T-helper 17 cell (primary cell): Measurements from ENCODE around the gene SLC24A4. TPM values are rescaled to one million over a fixed set of nuclear protein-coding genes. Genes with fewer than 3 reads are reported as not detected.
"Not testable (repeated sequence)": the region's sequence is repeated elsewhere in the genome, so short reads cannot be mapped to it uniquely, and the experiment has no call there.

Source experiments
- ATAC-seq: fragments of 150-1000 bp; cut with Tn5 transposase; 2 replicates; pipeline ENCODE4 v1.10.0; 2021; ENCODE audit warnings: mild to moderate bottlenecking, moderate library complexity
- DNase-seq, 3 donors: peaks; one replicate each; pipeline versions ENCODE4 v3.0.0 to v3.0.0-alpha.2; 2020 to 2021
- H3K9me3 ChIP-seq: one replicate; pipeline ENCODE4 v1.7.0; 2013; ENCODE audit warnings: low read length, mild to moderate bottlenecking; ENCODE audit not compliant: control insufficient read depth, poor library complexity, severe bottlenecking
- H3K27ac Mint-ChIP-seq: one replicate; pipeline ENCODE4 v1.8.0; 2022; ENCODE audit warnings: mild to moderate bottlenecking, moderate library complexity, mixed read lengths
- H3K27me3 Mint-ChIP-seq: one replicate; pipeline ENCODE4 v1.8.0; 2022; ENCODE audit warnings: mixed read lengths
- H3K36me3 Mint-ChIP-seq: one replicate; pipeline ENCODE4 v1.8.0; 2022; ENCODE audit warnings: low read depth, mixed read lengths
- H3K4me1 Mint-ChIP-seq: one replicate; pipeline ENCODE4 v1.8.0; 2022; ENCODE audit warnings: mild to moderate bottlenecking, mixed read lengths
- H3K4me3 Mint-ChIP-seq: one replicate; pipeline ENCODE4 v1.8.0; 2022; ENCODE audit warnings: mild to moderate bottlenecking, moderate library complexity, mixed read lengths
- total RNA-seq, 4 donors: library from RNA in 2 of 4; stranded (reverse) in 2 of 4; gene quantifications; one replicate each; pipeline ENCODE4 v1.2.3 and lab custom pipeline; 2022 to 2026

SLC24A4 gene
- total RNA-seq, 2 donors from 2014 or later = 0.55 to 2.0 TPM

DNA sequence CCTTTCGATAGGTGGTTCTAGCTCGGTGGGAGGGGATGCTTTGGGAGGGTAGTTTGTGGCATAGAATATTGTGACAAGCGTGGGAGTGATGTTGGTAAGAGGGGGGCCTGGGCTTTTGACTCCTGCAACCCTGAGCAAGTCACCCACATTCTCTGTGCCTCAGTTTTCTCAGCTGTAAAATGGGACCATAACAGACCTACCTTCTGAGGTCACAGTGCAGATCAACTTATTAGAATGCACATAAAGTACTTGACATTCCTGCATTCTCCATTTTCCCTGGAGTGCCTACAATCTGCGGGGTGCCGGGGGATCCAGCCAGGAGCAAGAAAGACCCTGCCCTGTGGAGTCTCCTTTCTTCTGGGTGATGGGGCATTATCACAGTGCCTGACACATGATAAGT is 63.2 kb downstream of the SLC24A4 start:
- Mint-ChIP-seq H3K36me3 (no peaks in the 10 kb centered on the region), H3K4me3 (no peak overlapping the region), H3K27ac (no peak overlapping the region), H3K27me3 (peaks cover 16% of the 10 kb centered on the region), H3K4me1 (peaks cover 2% of the 10 kb centered on the region)
- ATAC-seq (no peak), DNase-seq (no peak)
- H3K9me3 ChIP-seq = no peaks in the 10 kb centered on the region

DNA sequence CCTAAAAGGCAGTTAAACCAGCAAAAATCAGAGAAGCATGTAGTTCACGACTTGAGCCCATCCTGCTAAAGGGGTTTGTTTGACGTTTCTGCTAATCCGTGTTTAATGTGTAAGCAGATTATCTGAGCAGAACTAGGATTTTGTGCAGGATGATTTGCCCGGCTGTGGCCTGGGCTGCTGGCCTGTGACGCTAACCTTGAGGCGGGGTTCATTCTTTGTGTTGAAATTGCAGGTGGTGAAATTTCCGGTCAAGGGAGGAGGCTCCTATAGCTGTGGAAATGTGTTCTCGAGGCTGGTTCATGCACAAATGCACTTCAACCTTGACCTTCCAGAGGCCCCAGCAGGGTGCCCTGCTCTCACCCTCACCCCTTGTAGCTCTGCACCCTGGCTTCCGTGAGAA is 63.7 kb downstream of the SLC24A4 start:
- peaks cover 2% of the 10 kb centered on the region for H3K4me1 Mint-ChIP-seq
- H3K36me3 Mint-ChIP-seq = no peaks in the 10 kb centered on the region
- H3K9me3 ChIP-seq = no peaks in the 10 kb centered on the region
- DNase-seq = no peak
- ATAC-seq = no peak
- no peak overlapping the region for H3K27ac Mint-ChIP-seq
- no peak overlapping the region for H3K4me3 Mint-ChIP-seq
- H3K27me3 Mint-ChIP-seq = peaks cover 16% of the 10 kb centered on the region

DNA sequence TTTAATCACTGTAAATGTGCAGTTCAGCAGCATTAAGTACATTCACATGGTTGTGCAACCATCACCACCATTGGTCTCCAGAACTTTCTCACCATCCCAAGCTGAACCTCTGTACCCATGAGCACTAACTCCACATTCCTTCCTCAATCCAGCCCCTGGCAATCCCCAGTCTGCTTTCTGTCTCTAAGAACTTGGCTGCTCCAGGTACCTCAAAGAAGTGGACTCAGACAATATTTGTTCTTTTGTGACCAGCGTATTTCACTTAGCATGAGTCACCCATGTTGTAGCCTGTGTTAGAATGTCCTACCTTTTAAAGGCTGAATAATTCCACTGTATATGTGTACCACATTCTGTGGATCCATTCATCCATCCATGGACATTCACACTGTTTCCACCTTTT is 64.6 kb downstream of the SLC24A4 start:
- Mint-ChIP-seq H3K4me1 (peaks cover 2% of the 10 kb centered on the region), H3K27me3 (peaks cover 16% of the 10 kb centered on the region), H3K36me3 (no peaks in the 10 kb centered on the region), H3K4me3 (no peak overlapping the region), H3K27ac (no peak overlapping the region)
- ATAC-seq (no peak), DNase-seq (no peak)
- H3K9me3 ChIP-seq = no peaks in the 10 kb centered on the region

DNA sequence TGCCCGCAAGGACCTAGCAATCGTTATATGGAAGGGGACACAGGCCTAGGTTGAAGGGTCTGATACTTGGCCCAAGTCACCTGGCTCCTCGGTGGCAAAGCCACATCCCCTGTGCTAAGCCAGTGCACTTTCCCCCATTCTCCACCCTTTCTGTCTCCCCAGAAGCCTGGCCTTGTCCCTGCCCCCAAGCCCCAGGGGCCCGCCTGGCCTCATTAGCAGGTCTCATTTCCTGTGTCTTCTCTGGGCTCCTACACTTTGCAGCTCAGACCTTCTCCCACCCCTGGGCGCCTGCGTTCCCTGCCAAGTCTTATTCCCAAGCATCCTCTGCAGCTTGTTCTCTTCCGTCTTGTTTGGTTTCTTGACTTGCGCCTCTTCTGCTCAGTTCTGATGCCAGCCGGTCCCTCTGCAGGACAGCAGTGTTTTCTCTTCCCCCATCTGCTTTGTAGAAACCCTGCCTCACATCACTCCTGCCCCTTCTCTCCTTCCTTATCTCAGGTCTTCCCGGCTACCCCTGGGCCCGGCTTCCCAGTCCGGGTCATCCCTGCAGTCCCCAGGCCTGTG is 66.7 kb downstream of the SLC24A4 start:
- Mint-ChIP-seq H3K27ac (no peak overlapping the region), H3K27me3 (peaks cover 10% of the 10 kb centered on the region), H3K36me3 (no peaks in the 10 kb centered on the region), H3K4me1 (peaks cover 2% of the 10 kb centered on the region), H3K4me3 (no peak overlapping the region)
- no peaks in the 10 kb centered on the region for H3K9me3 ChIP-seq
- DNase-seq (no peak), ATAC-seq (no peak)

DNA sequence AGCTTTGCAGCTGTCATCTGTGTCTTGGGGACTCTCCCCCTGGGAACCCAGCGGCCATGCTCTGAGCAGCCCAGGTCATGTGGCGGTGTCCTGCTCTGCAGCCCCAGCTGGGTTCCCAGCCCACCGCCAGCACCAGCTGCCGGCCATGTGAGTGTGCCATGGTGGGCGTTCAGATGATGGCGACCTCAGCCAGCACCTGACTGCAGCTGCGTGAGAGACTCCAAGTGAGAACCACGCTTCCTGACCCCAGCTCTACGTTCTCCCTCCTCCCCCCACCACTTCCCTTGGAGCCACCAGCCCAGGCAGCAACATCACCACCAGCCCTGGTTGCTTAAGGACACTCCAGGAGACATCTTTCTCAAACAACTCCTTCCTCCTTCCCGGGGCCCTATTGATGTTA is 68.8 kb downstream of the SLC24A4 start:
- H3K27me3 Mint-ChIP-seq = peaks cover 21% of the 10 kb centered on the region

DNA sequence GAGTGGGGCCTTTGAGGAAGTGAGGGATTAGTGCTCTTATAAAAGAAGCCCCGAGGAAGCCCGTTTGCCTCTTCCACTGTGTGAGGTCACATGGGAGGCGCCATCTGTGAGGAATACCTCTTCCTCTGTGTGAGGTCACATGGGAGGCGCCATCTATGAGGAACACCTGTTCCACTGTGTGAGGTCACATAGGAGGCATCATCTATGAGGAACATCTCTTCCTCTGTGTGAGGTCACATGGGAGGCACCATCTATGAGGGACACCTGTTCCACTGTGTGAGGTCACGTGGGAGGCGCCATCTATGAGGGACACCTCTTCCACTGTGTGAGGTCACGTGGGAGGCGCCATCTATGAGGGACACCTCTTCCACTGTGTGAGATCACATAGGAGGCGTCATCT is 69.7 kb downstream of the SLC24A4 start:
- H3K27ac Mint-ChIP-seq = no peak overlapping the region
- H3K4me3 Mint-ChIP-seq = no peak overlapping the region
- H3K9me3 ChIP-seq = no peaks in the 10 kb centered on the region
- no peaks in the 10 kb centered on the region for H3K36me3 Mint-ChIP-seq
- ATAC-seq = no peak
- H3K27me3 Mint-ChIP-seq = peaks cover 31% of the 10 kb centered on the region
- H3K4me1 Mint-ChIP-seq = peaks cover 2% of the 10 kb centered on the region
- DNase-seq = no peak

More for the DNA sequence above, 68.8 kb downstream of the SLC24A4 start:
- no peaks in the 10 kb centered on the region for H3K36me3 Mint-ChIP-seq
- H3K4me3 Mint-ChIP-seq = no peak overlapping the region
- DNase-seq (no peak), ATAC-seq (no peak)
- H3K9me3 ChIP-seq = no peaks in the 10 kb centered on the region
- H3K4me1 Mint-ChIP-seq = peaks cover 2% of the 10 kb centered on the region
- no peak overlapping the region for H3K27ac Mint-ChIP-seq

DNA sequence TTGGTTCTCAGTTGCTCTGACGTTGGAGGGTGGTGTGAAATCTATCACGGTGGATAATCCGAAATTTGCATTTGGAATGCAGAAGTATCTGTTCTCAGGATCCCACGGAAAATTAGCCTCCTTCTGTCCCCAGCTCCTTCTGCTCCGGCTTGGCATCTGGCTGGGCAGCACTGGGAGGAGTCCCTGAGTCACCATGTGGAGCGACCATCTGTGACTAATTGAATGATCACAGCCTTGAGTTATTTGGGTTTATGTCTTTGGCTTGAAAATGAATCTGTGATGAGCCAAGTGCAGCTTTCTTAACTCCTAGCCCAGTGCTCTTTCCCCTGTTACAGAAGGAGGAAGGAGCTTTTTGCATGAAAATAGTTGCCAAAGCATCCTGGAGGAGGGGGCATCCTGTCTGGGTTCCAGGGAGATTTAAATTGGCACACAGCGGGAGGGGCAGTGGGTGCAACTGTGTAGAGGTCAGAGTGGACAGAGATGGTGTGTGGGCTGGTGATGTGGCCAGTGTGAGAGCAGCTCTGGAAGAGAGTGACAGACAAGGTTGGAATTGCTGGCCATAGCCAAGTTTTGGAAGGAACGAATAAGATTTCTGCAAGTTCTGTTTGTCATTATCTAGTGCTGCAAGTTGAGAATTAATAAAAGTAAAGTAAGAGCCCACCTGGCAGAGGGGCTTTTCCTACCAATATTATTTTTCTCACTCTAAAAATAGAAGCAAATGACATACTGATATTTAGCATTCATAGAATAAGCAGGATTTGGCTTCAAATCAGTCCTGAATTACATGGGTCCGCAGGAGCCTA is 74.4 kb downstream of the SLC24A4 start:
- Mint-ChIP-seq H3K27ac (no peak overlapping the region), H3K4me3 (no peak overlapping the region), H3K36me3 (peaks cover 3% of the 10 kb centered on the region), H3K4me1 (peaks cover 5% of the 10 kb centered on the region), H3K27me3 (peaks cover 66% of the 10 kb centered on the region)
- no peak for DNase-seq
- no peaks in the 10 kb centered on the region for H3K9me3 ChIP-seq
- ATAC-seq = no peak

DNA sequence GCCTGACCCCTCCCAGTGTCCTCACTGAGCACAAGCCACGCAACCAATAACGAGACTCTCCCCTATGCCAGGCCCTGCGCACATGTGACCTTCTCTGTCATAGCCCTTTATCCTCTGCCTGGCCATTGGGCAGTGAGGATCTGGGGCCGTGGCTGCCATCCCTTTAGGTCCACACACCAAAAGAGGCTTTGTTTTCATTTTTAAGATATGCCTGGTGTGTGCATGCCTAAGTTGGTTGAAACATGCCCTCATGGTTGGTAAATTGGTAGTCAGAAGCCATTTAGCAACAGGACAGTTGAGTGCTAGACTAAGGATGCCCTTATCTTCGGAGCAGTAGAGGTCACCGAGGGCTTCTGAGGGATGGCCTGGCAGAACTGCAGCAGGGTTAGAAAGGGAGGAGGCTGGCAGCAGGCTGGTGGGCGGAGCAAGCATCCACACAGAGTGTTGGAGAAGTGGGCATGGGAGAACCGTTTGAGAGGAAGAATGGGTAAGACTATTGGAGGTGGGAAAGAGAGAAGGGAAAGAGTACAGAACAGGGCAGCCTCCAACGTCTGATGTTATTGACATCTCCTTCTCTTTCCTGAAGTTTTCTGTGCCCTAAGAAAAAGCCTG is 75.1 kb downstream of the SLC24A4 start:
- no peaks in the 10 kb centered on the region for H3K9me3 ChIP-seq
- Mint-ChIP-seq H3K4me3 (no peak overlapping the region), H3K4me1 (peaks cover 5% of the 10 kb centered on the region), H3K27me3 (peaks cover 66% of the 10 kb centered on the region), H3K27ac (no peak overlapping the region), H3K36me3 (peaks cover 3% of the 10 kb centered on the region)
- ATAC-seq (no peak), DNase-seq (no peak)

DNA sequence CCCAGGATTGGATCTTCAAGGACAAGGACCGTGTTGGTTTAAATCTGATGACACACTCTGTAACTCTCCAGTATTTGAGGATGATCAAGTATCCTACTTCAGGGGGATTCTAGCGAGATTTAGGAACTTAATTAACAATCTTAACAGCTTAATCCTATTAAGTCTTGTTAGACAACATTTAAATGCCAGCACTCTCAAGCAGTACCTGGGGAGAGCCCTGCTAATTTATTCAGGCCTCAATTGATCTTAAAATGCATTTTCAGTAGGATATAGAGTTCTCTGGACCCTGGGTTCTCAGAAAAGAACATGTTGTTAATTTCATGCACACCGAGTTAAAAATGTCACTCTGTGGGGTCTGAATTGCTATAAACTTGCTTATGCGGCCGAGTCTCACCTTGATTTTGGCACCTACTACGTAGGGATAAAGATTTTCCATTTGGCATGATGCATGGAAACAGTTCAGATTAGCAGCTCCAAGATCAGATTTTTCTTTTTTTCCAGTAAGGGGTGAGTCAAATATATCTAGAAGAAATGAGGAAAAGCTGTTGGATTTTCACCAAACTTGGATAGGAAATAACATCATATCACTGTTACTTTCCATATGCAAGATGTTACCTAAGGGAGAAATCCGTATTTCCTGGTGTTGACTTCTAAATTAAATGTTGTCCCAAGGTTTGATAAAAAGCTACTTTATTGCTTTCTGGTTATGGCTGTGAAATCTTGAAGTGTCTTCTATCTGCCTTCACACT is 76.1 kb downstream of the SLC24A4 start:
- Mint-ChIP-seq H3K36me3 (peaks cover 3% of the 10 kb centered on the region), H3K4me1 (peaks cover 5% of the 10 kb centered on the region), H3K27me3 (peaks cover 66% of the 10 kb centered on the region), H3K27ac (no peak overlapping the region), H3K4me3 (no peak overlapping the region)
- no peaks in the 10 kb centered on the region for H3K9me3 ChIP-seq
- DNase-seq (no peak), ATAC-seq (no peak)

DNA sequence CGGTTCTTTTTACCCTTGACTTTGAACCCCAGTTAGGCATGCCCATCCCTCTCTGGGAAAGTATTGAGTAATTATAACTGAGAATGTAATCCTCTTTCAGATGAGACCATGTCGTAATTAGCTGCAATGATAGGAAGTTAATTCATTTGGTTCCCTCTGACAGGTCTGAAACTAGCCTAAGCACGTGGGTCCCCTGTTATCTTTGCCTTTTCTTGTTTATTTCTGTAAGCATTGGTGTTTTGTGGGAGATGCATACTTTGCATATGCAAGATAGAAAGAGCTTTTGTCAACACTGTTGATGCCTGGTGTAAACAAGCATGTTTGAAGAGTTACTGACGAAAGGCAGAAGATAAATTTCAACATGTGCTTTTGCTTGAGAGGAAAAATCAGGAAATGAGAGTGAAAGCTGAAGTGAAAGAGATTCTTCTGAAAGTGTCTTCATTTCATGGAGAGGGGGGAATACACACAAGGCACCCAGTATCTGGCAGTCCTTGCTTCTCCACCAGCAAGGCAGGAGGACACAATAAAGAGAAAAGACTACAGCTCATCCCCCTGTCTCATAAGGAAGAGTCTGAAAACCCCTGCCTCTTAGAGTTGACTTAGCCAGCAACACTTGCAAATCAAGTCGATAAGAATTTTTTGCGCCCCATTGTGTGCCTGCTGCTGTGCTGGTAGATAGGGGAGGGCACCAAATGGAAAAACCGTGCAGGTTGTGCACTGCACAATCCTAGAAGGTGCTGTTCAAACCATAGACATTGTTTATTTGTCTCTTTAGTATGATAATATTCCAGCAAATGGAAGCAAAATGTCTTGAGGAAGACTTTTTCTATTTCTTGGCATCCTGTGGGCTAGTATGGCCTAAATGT is 77.8 kb downstream of the SLC24A4 start:
- DNase-seq = no peak
- Mint-ChIP-seq H3K4me3 (no peak overlapping the region), H3K4me1 (peaks cover 5% of the 10 kb centered on the region), H3K27me3 (peaks cover 56% of the 10 kb centered on the region), H3K27ac (no peak overlapping the region), H3K36me3 (peaks cover 6% of the 10 kb centered on the region)
- ATAC-seq = no peak
- H3K9me3 ChIP-seq = no peaks in the 10 kb centered on the region

DNA sequence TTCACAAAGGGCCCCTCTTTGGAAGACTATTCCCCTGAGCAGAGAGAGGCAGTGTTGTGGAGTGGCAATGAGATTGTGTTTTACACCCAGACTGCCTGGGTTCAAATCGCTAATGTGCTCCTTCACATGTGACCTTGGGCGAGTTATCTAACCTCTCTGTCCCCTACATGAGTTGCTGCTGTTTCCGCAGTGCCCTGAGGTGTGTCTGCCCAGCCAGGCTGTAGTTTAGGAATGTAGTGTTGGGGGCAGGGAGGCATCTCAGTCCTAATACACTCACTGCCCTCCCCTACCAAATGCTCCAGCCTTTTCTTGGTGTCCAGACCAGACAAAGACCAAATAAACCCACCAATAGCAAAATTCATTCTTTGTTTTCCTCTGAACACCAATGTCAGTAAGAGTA is 78.6 kb downstream of the SLC24A4 start:
- H3K4me3 Mint-ChIP-seq = no peak overlapping the region
- H3K27ac Mint-ChIP-seq = no peak overlapping the region
- no peaks in the 10 kb centered on the region for H3K9me3 ChIP-seq
- peaks cover 53% of the 10 kb centered on the region for H3K27me3 Mint-ChIP-seq
- DNase-seq (no peak), ATAC-seq (no peak)
- H3K36me3 Mint-ChIP-seq = peaks cover 6% of the 10 kb centered on the region
- peaks cover 5% of the 10 kb centered on the region for H3K4me1 Mint-ChIP-seq

DNA sequence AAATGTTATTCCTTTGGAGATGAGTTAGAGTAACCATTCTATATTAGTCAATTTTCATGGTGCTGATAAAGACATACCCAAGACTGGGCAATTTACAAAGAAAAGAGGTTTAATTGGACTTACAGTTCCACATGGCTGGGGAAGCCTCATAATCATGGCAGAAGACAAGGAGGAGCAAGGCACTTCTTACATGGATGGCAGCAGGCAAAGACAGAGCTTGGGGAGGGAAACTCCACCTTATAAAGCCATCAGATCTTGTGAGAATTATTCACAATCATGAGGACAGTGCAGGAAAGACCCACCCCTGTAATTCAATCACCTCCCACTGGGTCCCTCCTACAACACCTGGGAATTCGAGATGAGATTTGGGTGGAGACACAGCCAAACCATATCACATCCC is 79.5 kb downstream of the SLC24A4 start:
- ATAC-seq, H3K36me3 Mint-ChIP-seq, H3K9me3 ChIP-seq, H3K4me1 Mint-ChIP-seq, H3K4me3 Mint-ChIP-seq, H3K27ac Mint-ChIP-seq, DNase-seq: not testable (repeated sequence)
- peaks cover 43% of the 10 kb centered on the region for H3K27me3 Mint-ChIP-seq
